Mesendoderm (in vitro differentiated cells): Measurements from ENCODE around the gene CAPZB.

Experiments used
- DNase-seq: peaks from one replicate; pipeline ENCODE4 v3.0.0; 2013
- H2AK5ac ChIP-seq: 2 replicates; pipeline ENCODE4 v1.6.1; 2013; ENCODE audit warnings: low read length, inconsistent platforms
- H2BK120ac ChIP-seq: 2 replicates; pipeline ENCODE4 v1.6.1; 2013; ENCODE audit warnings: low read depth, mild to moderate bottlenecking, low read length, moderate library complexity, mixed read lengths
- H2BK15ac ChIP-seq: replicated peaks from 2 replicates; pipeline ENCODE4 v1.6.1; 2013; ENCODE audit warnings: low read depth, mild to moderate bottlenecking, moderate library complexity
- H2BK5ac ChIP-seq: 2 replicates; pipeline ENCODE4 v1.6.1; 2013; ENCODE audit warnings: low read length, inconsistent platforms
- H3K18ac ChIP-seq: 2 replicates; pipeline ENCODE4 v1.6.1; 2013; ENCODE audit warnings: mild to moderate bottlenecking, low read length, mixed read lengths
- H3K23ac ChIP-seq: one replicate; pipeline ENCODE4 v1.6.1; 2013; ENCODE audit warnings: low read length
- H3K27ac ChIP-seq: 2 replicates; pipeline ENCODE4 v1.5.1; 2013; ENCODE audit warnings: low read depth, mild to moderate bottlenecking, inconsistent platforms, low read length, moderate library complexity
- H3K27me3 ChIP-seq: 2 replicates; pipeline ENCODE4 v1.6.1; 2013; ENCODE audit warnings: low read length, control low read depth, mild to moderate bottlenecking, inconsistent platforms; ENCODE audit not compliant: insufficient read depth, poor library complexity
- H3K36me3 ChIP-seq: 2 replicates; pipeline ENCODE4 v1.6.1; 2013; ENCODE audit warnings: low read length, inconsistent platforms; ENCODE audit not compliant: control insufficient read depth, insufficient read depth
- H3K4ac ChIP-seq: one replicate; pipeline ENCODE4 v1.6.1; 2013; ENCODE audit warnings: low read depth, mild to moderate bottlenecking, low read length, moderate library complexity
- H3K4me1 ChIP-seq: 2 replicates; pipeline ENCODE4 v1.6.1; 2013; ENCODE audit warnings: low read depth, low read length, inconsistent platforms; ENCODE audit not compliant: control insufficient read depth
- H3K4me2 ChIP-seq: 2 replicates; pipeline ENCODE4 v1.6.1; 2013; ENCODE audit warnings: low read length
- H3K4me3 ChIP-seq: 2 replicates; pipeline ENCODE4 v1.5.1; 2013; ENCODE audit warnings: mild to moderate bottlenecking, low read length
- H3K56ac ChIP-seq: one replicate; pipeline ENCODE4 v1.6.1; 2013; ENCODE audit warnings: low read length
- H3K79me1 ChIP-seq: 2 replicates; pipeline ENCODE4 v1.6.1; 2013; ENCODE audit warnings: low read length, inconsistent platforms
- H3K79me2 ChIP-seq: 2 replicates; pipeline ENCODE4 v1.6.1; 2013; ENCODE audit warnings: mild to moderate bottlenecking, low read length; ENCODE audit not compliant: control insufficient read depth, insufficient read depth
- H3K9ac ChIP-seq: 2 replicates; pipeline ENCODE4 v1.6.1; 2013; ENCODE audit warnings: low read length, inconsistent platforms
- H4K5ac ChIP-seq: one replicate; pipeline ENCODE4 v1.6.1; 2013; ENCODE audit warnings: low read length
- H4K8ac ChIP-seq: one replicate; pipeline ENCODE4 v1.6.1; 2013; ENCODE audit warnings: low read depth, mild to moderate bottlenecking, control low read depth, low read length, moderate library complexity
- WGBS: extraction: QIAGEN DNeasy Blood & Tissue Kit; methylation state at CpG from one replicate; pipeline ENCODE4 v1.1.7; 2013; ENCODE audit warnings: low lambda C conversion rate, missing lambda C conversion rate; ENCODE audit not compliant: insufficient coverage; ENCODE audit errors: extremely low coverage; 5-methylcytosine and 5-hydroxymethylcytosine counted together

CAPZB gene

GRCh38 chr1:19406680-19407079 lies 78.7 kb downstream of the CAPZB start:
- H3K79me2 ChIP-seq, result peaks cover 39% of the 10 kb centered on the region
- no peak overlapping the region for H2BK15ac ChIP-seq
- DNase-seq, result no peak
- H4K8ac ChIP-seq, result no peak overlapping the region
- no peak overlapping the region for H3K18ac ChIP-seq
- WGBS, result no CpG with 5 or more reads among the region's 5 CpGs
- no peak overlapping the region for H3K56ac ChIP-seq
- H3K9ac ChIP-seq, result no peak overlapping the region
- no peaks in the 10 kb centered on the region for H3K4me1 ChIP-seq
- H3K79me1 ChIP-seq, result peaks cover 43% of the 10 kb centered on the region
- H2BK120ac ChIP-seq, result no peak overlapping the region
- no peak overlapping the region for H3K27ac ChIP-seq
- H2BK5ac ChIP-seq, result no peak overlapping the region
- no peaks in the 10 kb centered on the region for H3K36me3 ChIP-seq
- H3K4me2 ChIP-seq, result no peak overlapping the region
- H3K4ac ChIP-seq, result no peak overlapping the region
- H3K4me3 ChIP-seq, result no peak overlapping the region
- H4K5ac ChIP-seq, result no peak overlapping the region
- no peak overlapping the region for H2AK5ac ChIP-seq
- H3K27me3 ChIP-seq, result no peaks in the 10 kb centered on the region
- no peak overlapping the region for H3K23ac ChIP-seq

- no peak overlapping the region for H3K4me3 ChIP-seq
- no peak for DNase-seq
These were observed 79.4 kb downstream of the CAPZB start for GRCh38 chr1:19405761-19406487.

GRCh38 chr1:19405195-19405760 lies 80.1 kb downstream of the CAPZB start:
- H2AK5ac ChIP-seq, result no peak overlapping the region
- H4K5ac ChIP-seq, result no peak overlapping the region
- H3K27me3 ChIP-seq, result no peaks in the 10 kb centered on the region
- no peak overlapping the region for H2BK15ac ChIP-seq
- H3K79me1 ChIP-seq, result peaks cover 40% of the 10 kb centered on the region
- peaks cover 44% of the 10 kb centered on the region for H3K79me2 ChIP-seq
- no CpG with 5 or more reads among the region's 10 CpGs for WGBS
- H3K4ac ChIP-seq, result no peak overlapping the region
- no peak overlapping the region for H3K27ac ChIP-seq
- H3K9ac ChIP-seq, result no peak overlapping the region
- H3K56ac ChIP-seq, result no peak overlapping the region
- peaks cover 3% of the 10 kb centered on the region for H3K4me1 ChIP-seq
- H3K4me2 ChIP-seq, result no peak overlapping the region
- peak; percentile 38 for DNase-seq
- H3K18ac ChIP-seq, result no peak overlapping the region
- no peak overlapping the region for H2BK5ac ChIP-seq
- H4K8ac ChIP-seq, result no peak overlapping the region
- H3K36me3 ChIP-seq, result no peaks in the 10 kb centered on the region
- H3K23ac ChIP-seq, result no peak overlapping the region
- H2BK120ac ChIP-seq, result no peak overlapping the region
- H3K4me3 ChIP-seq, result no peak overlapping the region

More at GRCh38 chr1:19405761-19406487, 79.4 kb downstream of the CAPZB start:
- Histone ChIP-seq H3K9ac (no peak overlapping the region), H3K4me1 (peaks cover 3% of the 10 kb centered on the region), H2BK120ac (no peak overlapping the region), H3K18ac (no peak overlapping the region), H3K27me3 (no peaks in the 10 kb centered on the region), H3K79me1 (peaks cover 42% of the 10 kb centered on the region), H2BK15ac (no peak overlapping the region), H3K27ac (no peak overlapping the region), H3K36me3 (no peaks in the 10 kb centered on the region), H3K56ac (no peak overlapping the region), H4K5ac (no peak overlapping the region), H2AK5ac (no peak overlapping the region), H3K4ac (no peak overlapping the region), H2BK5ac (no peak overlapping the region), H4K8ac (no peak overlapping the region), H3K23ac (no peak overlapping the region), H3K79me2 (peaks cover 38% of the 10 kb centered on the region), H3K4me2 (no peak overlapping the region)
- WGBS, result no CpG with 5 or more reads among the region's 22 CpGs

GRCh38 chr1:19404748-19405147 lies 80.6 kb downstream of the CAPZB start:
- no peak overlapping the region for H3K4me3 ChIP-seq
- H3K18ac ChIP-seq, result no peak overlapping the region
- H3K27me3 ChIP-seq, result no peaks in the 10 kb centered on the region
- H2BK5ac ChIP-seq, result no peak overlapping the region
- H3K79me2 ChIP-seq, result peaks cover 43% of the 10 kb centered on the region
- H3K27ac ChIP-seq, result no peak overlapping the region
- no peak overlapping the region for H3K56ac ChIP-seq
- no peak overlapping the region for H3K4me2 ChIP-seq
- H3K79me1 ChIP-seq, result peaks cover 37% of the 10 kb centered on the region
- no peak overlapping the region for H4K8ac ChIP-seq
- no peak overlapping the region for H3K4ac ChIP-seq
- H3K4me1 ChIP-seq, result peaks cover 3% of the 10 kb centered on the region
- H2BK15ac ChIP-seq, result no peak overlapping the region
- H3K9ac ChIP-seq, result no peak overlapping the region
- no peak for DNase-seq
- no peak overlapping the region for H3K23ac ChIP-seq
- H2AK5ac ChIP-seq, result no peak overlapping the region
- no CpG with 5 or more reads among the region's 5 CpGs for WGBS
- no peak overlapping the region for H2BK120ac ChIP-seq
- H4K5ac ChIP-seq, result no peak overlapping the region
- H3K36me3 ChIP-seq, result no peaks in the 10 kb centered on the region

- Histone ChIP-seq H3K4me3 (no peak overlapping the region), H2AK5ac (no peak overlapping the region), H3K18ac (no peak overlapping the region), H3K23ac (no peak overlapping the region), H3K27me3 (no peaks in the 10 kb centered on the region), H2BK15ac (no peak overlapping the region), H3K79me2 (peaks cover 49% of the 10 kb centered on the region), H3K79me1 (peaks cover 41% of the 10 kb centered on the region), H3K4me1 (peaks cover 3% of the 10 kb centered on the region), H3K9ac (no peak overlapping the region), H4K8ac (no peak overlapping the region), H3K4me2 (no peak overlapping the region), H2BK120ac (no peak overlapping the region), H3K36me3 (no peaks in the 10 kb centered on the region), H4K5ac (no peak overlapping the region), H3K27ac (no peak overlapping the region), H3K56ac (peak overlapping the region; percentile 22), H2BK5ac (no peak overlapping the region), H3K4ac (no peak overlapping the region)
- DNase-seq, result no peak
- WGBS, result no CpG with 5 or more reads among the region's 5 CpGs
These were observed 82.1 kb downstream of the CAPZB start for GRCh38 chr1:19403256-19403655.
